H1 (cell line): ENCODE measurements around the gene ABI3. TPM values are rescaled to one million over a fixed set of nuclear protein-coding genes. Genes with fewer than 3 reads are reported as not detected.

Experiments used
- CTCF ChIA-PET: fragments of 300-600 bp; sonication (Branson Sonifier 250); formaldehyde crosslinking; loops from one replicate; lab custom pipeline; 2021; ENCODE audit not compliant: partially characterized antibody; lab: Charles Lee
- POLR2A ChIA-PET: fragments of 300-600 bp; sonication (Branson Sonifier 250); formaldehyde crosslinking; loops from one replicate; lab custom pipeline; 2021; ENCODE audit warnings: inconsistent platforms; ENCODE audit not compliant: partially characterized antibody; lab: Charles Lee
- DNase-seq, 2 experiments: peaks; one replicate each; pipeline versions ENCODE4 v3.0.0 to v3.0.0-alpha.2; 2010 to 2022; ENCODE audit warnings: low spot score in 2 of 2, low read depth in 1 of 2, mixed read lengths in 1 of 2
- FAIRE-seq: peaks from 2 replicates; lab custom pipeline; 2011; peaks lifted over from hg19 to GRCh38; lab: Jason Lieb, UNC
- H2AFZ ChIP-seq: 2 replicates; pipeline ENCODE4 v1.8.1; 2012; ENCODE audit warnings: low read length, inconsistent platforms
- H2AK5ac ChIP-seq: 2 replicates; pipeline ENCODE4 v1.6.1; 2013; ENCODE audit warnings: low read depth, low read length
- H2BK120ac ChIP-seq: replicated peaks from 2 replicates; pipeline ENCODE3; 2013; ENCODE audit warnings: low read depth, low read length, inconsistent platforms
- H2BK12ac ChIP-seq: 2 replicates; pipeline ENCODE4 v1.6.1; 2013; ENCODE audit warnings: low read depth, low read length
- H2BK15ac ChIP-seq: 2 replicates; pipeline ENCODE4 v1.6.1; 2013; ENCODE audit warnings: low read length
- H2BK20ac ChIP-seq: 2 replicates; pipeline ENCODE4 v1.6.1; 2013; ENCODE audit warnings: low read length
- H2BK5ac ChIP-seq: 2 replicates; pipeline ENCODE4 v1.6.1; 2013; ENCODE audit warnings: low read depth, low read length
- H3K14ac ChIP-seq: 2 replicates; pipeline ENCODE4 v1.6.1; 2013; ENCODE audit warnings: inconsistent platforms; ENCODE audit not compliant: insufficient read length
- H3K18ac ChIP-seq: 2 replicates; pipeline ENCODE4 v1.6.1; 2013; ENCODE audit warnings: low read length; ENCODE audit errors: extremely low read depth
- H3K23ac ChIP-seq: 2 replicates; pipeline ENCODE4 v1.6.1; 2013; ENCODE audit warnings: inconsistent platforms; ENCODE audit not compliant: insufficient read length
- H3K23me2 ChIP-seq: 2 replicates; pipeline ENCODE4 v1.6.1; 2013; ENCODE audit warnings: low read depth, low read length
- H3K27ac ChIP-seq: 2 replicates; pipeline ENCODE4 v1.6.1; 2011; ENCODE audit warnings: low read depth, low read length, inconsistent platforms
- H3K27me3 ChIP-seq, 4 experiments: replicated peaks in 1 of 4; 1 replicate in 1 of 4; 2 replicates in 3 of 4; pipeline versions ENCODE4 v1.6.1 to v1.8.1; 2011 to 2013; ENCODE audit warnings: low read length in 3 of 4, mild to moderate bottlenecking in 3 of 4, inconsistent platforms in 2 of 4, mixed read lengths in 2 of 4, moderate library complexity in 1 of 4; ENCODE audit not compliant: control insufficient read depth in 3 of 4, insufficient read depth in 3 of 4; ENCODE audit errors: extremely low read depth in 1 of 4
- H3K36me3 ChIP-seq, 4 experiments: 2 replicates each; pipeline versions ENCODE4 v1.6.1 to v1.8.1; 2011 to 2013; ENCODE audit warnings: mild to moderate bottlenecking in 4 of 4, low read length in 3 of 4, moderate library complexity in 2 of 4, control low read depth in 1 of 4, inconsistent platforms in 1 of 4; ENCODE audit not compliant: insufficient read depth in 4 of 4, control insufficient read depth in 2 of 4
- H3K4ac ChIP-seq: replicated peaks from 2 replicates; pipeline ENCODE3; 2013; ENCODE audit warnings: low read length, low read depth, mixed read lengths, inconsistent platforms; ENCODE audit not compliant: insufficient read length
- H3K4me1 ChIP-seq, 4 experiments: replicated peaks in 1 of 4; 1 replicate in 1 of 4; 2 replicates in 3 of 4; pipeline versions ENCODE4 v1.6.1 to v1.8.1; 2011 to 2013; ENCODE audit warnings: low read length in 3 of 4, inconsistent platforms in 2 of 4, mixed read lengths in 1 of 4; ENCODE audit not compliant: insufficient read depth in 4 of 4, control insufficient read depth in 3 of 4
- H3K4me2 ChIP-seq, 2 experiments: 2 replicates each; pipeline versions ENCODE4 v1.6.1 to v1.8.1; 2011 to 2013; ENCODE audit warnings: low read depth in 2 of 2, low read length in 2 of 2, control low read depth in 1 of 2, inconsistent platforms in 1 of 2, mild to moderate bottlenecking in 1 of 2; ENCODE audit not compliant: insufficient read depth in 1 of 2
- H3K4me3 ChIP-seq, 4 experiments: fragments of 200-600, 300-600 bp in 1 of 4; sonication (generic), shearing (Covaris generic), sonication (Bioruptor Twin) in 1 of 4; 2 replicates each; pipeline versions ENCODE4 v1.5.1 to v1.8.1; 2011 to 2016; ENCODE audit warnings: low read length in 4 of 4, low read depth in 3 of 4, control low read depth in 2 of 4, inconsistent platforms in 2 of 4, mild to moderate bottlenecking in 2 of 4, mixed read lengths in 1 of 4, moderate library complexity in 1 of 4; ENCODE audit not compliant: insufficient read depth in 2 of 4; ENCODE audit errors: extremely low read depth in 1 of 4
- H3K56ac ChIP-seq: replicated peaks from 2 replicates; pipeline ENCODE3; 2013; ENCODE audit warnings: low read depth, mild to moderate bottlenecking, mixed read lengths, low read length, inconsistent platforms; ENCODE audit not compliant: insufficient read length
- H3K79me1 ChIP-seq: 2 replicates; pipeline ENCODE4 v1.6.1; 2013; ENCODE audit warnings: low read depth, low read length, control low read depth
- H3K79me2 ChIP-seq, 2 experiments: 2 replicates each; pipeline versions ENCODE4 v1.6.1 to v1.8.1; 2012 to 2013; ENCODE audit warnings: low read length in 2 of 2, mild to moderate bottlenecking in 2 of 2, inconsistent platforms in 1 of 2; ENCODE audit not compliant: insufficient read depth in 2 of 2, control insufficient read depth in 1 of 2
- H3K9ac ChIP-seq, 4 experiments: replicated peaks in 1 of 4; 1 replicate in 1 of 4; 2 replicates in 3 of 4; pipeline versions ENCODE4 v1.6.1 to v1.8.1; 2011 to 2013; ENCODE audit warnings: low read depth in 3 of 4, low read length in 3 of 4, control low read depth in 2 of 4, mild to moderate bottlenecking in 2 of 4, moderate library complexity in 2 of 4, inconsistent platforms in 1 of 4; ENCODE audit errors: extremely low read depth in 1 of 4
- H3K9me3 ChIP-seq, 2 experiments: 2 replicates each; pipeline versions ENCODE4 v1.6.1 to v1.8.1; 2012 to 2013; ENCODE audit warnings: mild to moderate bottlenecking in 2 of 2, moderate library complexity in 2 of 2, control low read depth in 1 of 2, inconsistent platforms in 1 of 2, low read depth in 1 of 2, low read length in 1 of 2, mixed read lengths in 1 of 2; ENCODE audit not compliant: insufficient read depth in 2 of 2
- H4K20me1 ChIP-seq, 2 experiments: replicated peaks in 1 of 2; 2 replicates each; pipeline versions ENCODE3 to v1.8.1; 2011 to 2013; ENCODE audit warnings: inconsistent platforms in 2 of 2, low read length in 2 of 2, mild to moderate bottlenecking in 1 of 2; ENCODE audit not compliant: insufficient read depth in 2 of 2, control insufficient read depth in 1 of 2
- H4K5ac ChIP-seq: 2 replicates; pipeline ENCODE4 v1.6.1; 2013; ENCODE audit warnings: low read length, low read depth, mixed read lengths, inconsistent platforms; ENCODE audit not compliant: insufficient read length
- H4K8ac ChIP-seq: 2 replicates; pipeline ENCODE4 v1.8.0; 2013; ENCODE audit warnings: mild to moderate bottlenecking, moderate library complexity, low read length, inconsistent platforms; ENCODE audit not compliant: insufficient read depth; ENCODE audit errors: extremely low read depth
- H4K91ac ChIP-seq: replicated peaks from 2 replicates; pipeline ENCODE3; 2013; ENCODE audit warnings: low read length, mixed read lengths, inconsistent platforms; ENCODE audit not compliant: insufficient read length
- ASH2L ChIP-seq: fragments of 200-600, 300-600 bp; sonication (generic); IDR thresholded peaks from one replicate; pipeline ENCODE4 v1.7.1; 2017; ENCODE audit warnings: low read length
- BCL11A ChIP-seq, 2 experiments: IDR thresholded peaks; one replicate each; pipeline ENCODE4 v1.6.1; 2011; ENCODE audit warnings: low read depth in 2 of 2, low read length in 2 of 2, mild to moderate bottlenecking in 2 of 2
- CBX8 ChIP-seq: fragments of 300-800, 300-1000 bp; sonication (generic); IDR thresholded peaks from 2 replicates; pipeline ENCODE4 v1.7.1; 2016; ENCODE audit warnings: low read depth, low read length, borderline replicate concordance
- CTBP2 ChIP-seq: IDR thresholded peaks from 2 replicates; pipeline ENCODE4 v1.7.0; 2011; ENCODE audit warnings: borderline replicate concordance, mild to moderate bottlenecking, moderate library complexity, mixed read lengths, low read length; ENCODE audit not compliant: insufficient read depth, insufficient read length
- CTCF ChIP-seq, 3 experiments: IDR thresholded peaks; 1 replicate in 2 of 3; 2 replicates in 1 of 3; pipeline versions ENCODE4 v1.5.1 to v1.6.1; 2011; ENCODE audit warnings: low read length in 3 of 3, mild to moderate bottlenecking in 3 of 3, inconsistent platforms in 2 of 3, low read depth in 1 of 3, moderate library complexity in 1 of 3; ENCODE audit not compliant: insufficient read depth in 1 of 3; ENCODE audit errors: control extremely low read depth in 1 of 3
- EGR1 ChIP-seq: IDR thresholded peaks from 2 replicates; pipeline ENCODE4 v1.6.1; 2011; ENCODE audit warnings: low read depth, low read length, borderline replicate concordance
- FOSL1 ChIP-seq: IDR thresholded peaks from 2 replicates; pipeline ENCODE4 v1.6.1; 2011; ENCODE audit warnings: mild to moderate bottlenecking, low read depth, low read length, moderate library complexity; ENCODE audit not compliant: insufficient read depth
- KDM4A ChIP-seq: IDR thresholded peaks from one replicate; pipeline ENCODE4 v1.7.1; 2012; ENCODE audit warnings: low read depth, mild to moderate bottlenecking, moderate library complexity, low read length, inconsistent platforms; ENCODE audit not compliant: severe bottlenecking
- MAFK ChIP-seq: IDR thresholded peaks from 2 replicates; pipeline ENCODE4 v1.6.1; 2012; ENCODE audit warnings: low read depth, mild to moderate bottlenecking, improper control_type of control experiment, low read length
- POU5F1 ChIP-seq: IDR thresholded peaks from 2 replicates; pipeline ENCODE4 v1.6.1; 2011; ENCODE audit warnings: low read depth, mild to moderate bottlenecking, low read length, moderate library complexity
- RFX5 ChIP-seq: IDR thresholded peaks from 2 replicates; pipeline ENCODE4 v1.6.1; 2011; ENCODE audit warnings: low read depth, low read length, improper control_type of control experiment, borderline replicate concordance
- SP4 ChIP-seq: IDR thresholded peaks from 2 replicates; pipeline ENCODE4 v1.6.1; 2012; ENCODE audit warnings: low read length, inconsistent platforms
- WGBS, 2 experiments: shearing (Covaris generic) in 1 of 2; methylation state at CpG; one replicate each; pipeline versions ENCODE4 v1.1.6 to v1.1.7; 2013 to 2015; ENCODE audit warnings: low lambda C conversion rate in 2 of 2, mixed read lengths in 2 of 2, inconsistent platforms in 1 of 2, low coverage in 1 of 2, missing lambda C conversion rate in 1 of 2; ENCODE audit not compliant: insufficient replicate concordance in 2 of 2, insufficient coverage in 1 of 2, insufficient read length in 1 of 2; ENCODE audit errors: extremely low coverage in 1 of 2, missing lambda C conversion rate in 1 of 2; 5-methylcytosine and 5-hydroxymethylcytosine counted together
- polyA plus RNA-seq, 7 experiments: library from polyadenylated mRNA; depleted of rRNA in 3 of 7; stranded (reverse) in 5 of 7; unstranded in 2 of 7; fragments of >200 nt in 5 of 7; fragments of 200-250 nt in 2 of 7; gene quantifications; 1 replicate in 5 of 7; 2 replicates in 1 of 7; 4 replicates in 1 of 7; pipeline versions ENCODE4 v1.2.1 to v1.2.3, GENCODE V29; 2011 to 2013; ENCODE audit warnings: missing spikeins in 2 of 7, mixed read lengths in 2 of 7
- total RNA-seq: library from RNA; stranded (reverse); fragmentation: NEBNext Ultra II Directional; extraction: Animal tissue kit (Norgen Biotek cat#: 25700); gene quantifications from 2 replicates; pipeline ENCODE4 v1.2.1, GENCODE V29; 2021

ABI3 gene
- total and polyA plus RNA-seq, 2 of the 8 experiments (the other 6 are each of a cell fraction or from before 2014, with no cell fraction given) = 1.3 to 2.5 TPM

GRCh38 chr17:49255125-49255524 is 44.6 kb downstream of the ABI3 start:
- Histone ChIP-seq H4K5ac (no peak overlapping the region), H2AFZ (no peak overlapping the region), H3K9ac (no peak overlapping the region), H3K4ac (no peak overlapping the region), H3K56ac (no peak overlapping the region), H3K23me2 (peaks cover 3% of the 10 kb centered on the region; the same call in 1 of the 2 replicates), H3K36me3 (no peaks in the 10 kb centered on the region), H3K79me1 (no peaks in the 10 kb centered on the region), H4K20me1 (no peaks in the 10 kb centered on the region), H3K27me3 (peaks cover 0 to 7% (median 6%) of the 10 kb centered on the region in 4 experiments; a peak in 5 of 7 replicates), H2BK5ac (no peak overlapping the region), H3K4me1 (peaks cover 0 to 3% (median 0%) of the 10 kb centered on the region in 4 experiments; a peak in 1 of 7 replicates), H3K27ac (no peak overlapping the region), H2BK120ac (no peak overlapping the region), H2BK20ac (no peak overlapping the region), H4K91ac (no peak overlapping the region), H4K8ac (no peak overlapping the region), H3K18ac (no peak overlapping the region), H3K79me2 (no peaks in the 10 kb centered on the region), H2BK15ac (no peak overlapping the region), H3K4me3 (no peak overlapping the region), H2AK5ac (no peak overlapping the region), H3K4me2 (no peak overlapping the region), H3K9me3 (no peaks in the 10 kb centered on the region), H3K23ac (no peak overlapping the region), H2BK12ac (no peak overlapping the region), H3K14ac (no peak overlapping the region)
- POLR2A ChIA-PET = no interaction called here
- DNase-seq (no peak), FAIRE-seq (no peak)
- CTCF ChIA-PET = interaction anchor here (1.6 to 2.6 kb wide), 2 partner anchors 28 to 36 kb away, joined by 13 to 19 read pairs; no protein-coding TSS in a partner anchor
- WGBS, 2 experiments = 94% methylated on average over 5 of the region's 5 CpGs; no CpG with 5 or more reads in 1 of the 2 experiments
- no peak for TF ChIP-seq BCL11A (IDR thresholded peaks at IDR 0.05; ENCODE audit: low read depth in 2 of 2, low read length in 2 of 2)
- no peak for TF ChIP-seq ASH2L
- no peak for TF ChIP-seq RFX5
- TF ChIP-seq CBX8 = no peak
- TF ChIP-seq CTCF (IDR thresholded peaks at IDR 0.05; ENCODE audit: control extremely low read depth in 1 of 3, insufficient read depth in 1 of 3, low read depth in 1 of 3, low read length in 3 of 3) = no peak
- TF ChIP-seq EGR1 = no peak
- no peak for TF ChIP-seq POU5F1
- TF ChIP-seq KDM4A = no peak
- no peak for TF ChIP-seq SP4
- TF ChIP-seq FOSL1 = no peak
- TF ChIP-seq MAFK = no peak
- TF ChIP-seq CTBP2 = no peak
